C4-2B (cell line): Measurements from ENCODE around the gene NGFR.

Source experiments
- ZFX ChIP-seq: fragments of 450-650 bp; IDR thresholded peaks from 2 replicates; pipeline ENCODE4 v1.6.1; 2017
- TF ChIP-seq, protein P1 (sequence below): fragments of 450-650 bp; conservative IDR thresholded peaks from 2 replicates; pipeline ENCODE4 v1.5.1; 2017; ENCODE audit warnings: mild to moderate bottlenecking

DNA sequence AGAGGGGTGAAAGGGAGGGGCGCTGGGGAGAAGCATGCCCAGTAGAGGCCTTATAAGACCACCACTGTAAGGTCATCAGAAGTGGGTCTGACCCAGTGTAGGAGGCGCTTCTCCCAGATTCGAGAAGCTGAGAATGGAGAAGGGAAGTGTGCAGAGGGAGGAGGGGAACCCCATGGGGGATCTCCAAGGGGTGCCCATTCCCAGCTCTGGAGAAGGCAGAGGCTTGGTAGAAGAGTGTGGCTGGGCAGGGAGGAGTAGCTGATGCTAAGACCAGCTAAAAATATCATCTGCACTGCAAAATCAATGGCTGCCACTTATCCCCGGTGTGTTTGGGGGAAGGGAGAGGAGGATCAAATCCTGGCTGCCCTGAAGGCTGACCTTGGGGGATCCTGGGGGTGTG, 7.2 kb downstream of the NGFR start:
- TF ChIP-seq, protein P1, sequence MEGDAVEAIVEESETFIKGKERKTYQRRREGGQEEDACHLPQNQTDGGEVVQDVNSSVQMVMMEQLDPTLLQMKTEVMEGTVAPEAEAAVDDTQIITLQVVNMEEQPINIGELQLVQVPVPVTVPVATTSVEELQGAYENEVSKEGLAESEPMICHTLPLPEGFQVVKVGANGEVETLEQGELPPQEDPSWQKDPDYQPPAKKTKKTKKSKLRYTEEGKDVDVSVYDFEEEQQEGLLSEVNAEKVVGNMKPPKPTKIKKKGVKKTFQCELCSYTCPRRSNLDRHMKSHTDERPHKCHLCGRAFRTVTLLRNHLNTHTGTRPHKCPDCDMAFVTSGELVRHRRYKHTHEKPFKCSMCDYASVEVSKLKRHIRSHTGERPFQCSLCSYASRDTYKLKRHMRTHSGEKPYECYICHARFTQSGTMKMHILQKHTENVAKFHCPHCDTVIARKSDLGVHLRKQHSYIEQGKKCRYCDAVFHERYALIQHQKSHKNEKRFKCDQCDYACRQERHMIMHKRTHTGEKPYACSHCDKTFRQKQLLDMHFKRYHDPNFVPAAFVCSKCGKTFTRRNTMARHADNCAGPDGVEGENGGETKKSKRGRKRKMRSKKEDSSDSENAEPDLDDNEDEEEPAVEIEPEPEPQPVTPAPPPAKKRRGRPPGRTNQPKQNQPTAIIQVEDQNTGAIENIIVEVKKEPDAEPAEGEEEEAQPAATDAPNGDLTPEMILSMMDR = no peak
- no peak for TF ChIP-seq ZFX
